Measurements from ENCODE around the gene LAGE3. TPM values are rescaled to one million over a fixed set of nuclear protein-coding genes. Genes with fewer than 3 reads are reported as not detected.

LAGE3 gene
- total and polyA plus RNA-seq, 2 donors (not counting 3 experiments of a cell fraction or from before 2014, with no cell fraction given) = 14.3 to 31.9 TPM

DNA sequence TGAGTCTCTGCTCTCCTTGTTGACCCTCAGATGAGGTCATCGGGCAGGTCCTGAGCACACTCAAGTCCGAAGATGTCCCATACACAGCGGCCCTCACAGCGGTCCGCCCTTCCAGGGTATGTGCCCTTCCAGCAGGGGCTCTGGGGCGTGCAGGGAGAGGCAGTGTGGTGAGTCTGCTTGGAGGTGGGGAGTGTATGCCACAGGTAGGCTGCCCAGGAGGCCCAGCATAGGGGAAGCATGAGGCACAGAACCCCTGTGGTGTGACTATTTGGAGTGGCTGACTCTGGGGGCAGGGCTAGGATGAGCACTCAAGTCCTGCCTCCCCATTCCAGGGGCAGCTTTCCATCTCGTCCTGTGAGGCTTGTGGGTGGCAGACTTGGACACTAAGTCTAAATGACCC lies 45.5 kb downstream of the LAGE3 start:
- Histone ChIP-seq H3K79me2 (ENCODE audit: control insufficient read depth, insufficient read depth, low read length) (peaks cover 39% of the 10 kb centered on the region), H3K27ac (ENCODE audit: insufficient read depth, low read depth, low read length) (no peak overlapping the region), H3K9me3 (replicated peaks; ENCODE audit: control insufficient read depth, insufficient read depth, low read length) (no peaks in the 10 kb centered on the region), H3K4me2 (ENCODE audit: insufficient read depth, low read length) (no peak overlapping the region), H3K9me1 (replicated peaks; ENCODE audit: control insufficient read depth, extremely low read depth, insufficient read depth, low read length) (no peaks in the 10 kb centered on the region), H3K4me1 (ENCODE audit: control insufficient read depth, extremely low read depth, insufficient read depth, low read length) (peaks cover 23% of the 10 kb centered on the region), H3K27me3 (ENCODE audit: control insufficient read depth in 2 of 2, insufficient read depth in 2 of 2, low read length in 2 of 2) (no peaks in the 10 kb centered on the region), H4K20me1 (replicated peaks; ENCODE audit: control insufficient read depth, extremely low read depth, insufficient read depth, low read length) (no peaks in the 10 kb centered on the region), H3K9ac (replicated peaks; ENCODE audit: extremely low read depth, insufficient read depth, low read length) (no peak overlapping the region), H3K4me3 (replicated peaks in 1 of 3; ENCODE audit: insufficient read depth in 1 of 3, low read depth in 1 of 3, low read length in 3 of 3) (no peak overlapping the region), H2AFZ (ENCODE audit: low read depth, low read length) (no peak overlapping the region), H3K36me3 (ENCODE audit: control insufficient read depth in 2 of 2, extremely low read depth in 1 of 2, insufficient read depth in 2 of 2, low read length in 2 of 2) (peaks cover 2 to 26% of the 10 kb centered on the region in 2 experiments)
- ChIA-PET POLR2A (no interaction called here), CTCF (no interaction called here)
- TF ChIP-seq EZH2 (IDR thresholded peaks at IDR 0.05; ENCODE audit: borderline replicate concordance, low read depth, low read length, severe bottlenecking) (no peak), POLR2A (IDR thresholded peaks at IDR 0.05; ENCODE audit: low read depth, low read length) (no peak), MYC (IDR thresholded peaks at IDR 0.05; ENCODE audit: low read depth, low read length) (no peak), POLR2AphosphoS5 (IDR thresholded peaks at IDR 0.05; ENCODE audit: insufficient read depth, low read depth, low read length) (no peak), FOS (IDR thresholded peaks at IDR 0.05; ENCODE audit: borderline replicate concordance, insufficient read depth, low read length) (no peak), JUN (IDR thresholded peaks at IDR 0.05; ENCODE audit: borderline replicate concordance, insufficient read depth, insufficient read length, low read depth) (no peak), GATA2 (IDR thresholded peaks at IDR 0.05; ENCODE audit: insufficient read depth, insufficient read length, low read depth, low read length) (no peak)
- TF ChIP-seq, protein P1, sequence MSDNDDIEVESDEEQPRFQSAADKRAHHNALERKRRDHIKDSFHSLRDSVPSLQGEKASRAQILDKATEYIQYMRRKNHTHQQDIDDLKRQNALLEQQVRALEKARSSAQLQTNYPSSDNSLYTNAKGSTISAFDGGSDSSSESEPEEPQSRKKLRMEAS (IDR thresholded peaks at IDR 0.05; ENCODE audit: insufficient read depth, insufficient read length) = no peak
- TF ChIP-seq, protein P2, sequence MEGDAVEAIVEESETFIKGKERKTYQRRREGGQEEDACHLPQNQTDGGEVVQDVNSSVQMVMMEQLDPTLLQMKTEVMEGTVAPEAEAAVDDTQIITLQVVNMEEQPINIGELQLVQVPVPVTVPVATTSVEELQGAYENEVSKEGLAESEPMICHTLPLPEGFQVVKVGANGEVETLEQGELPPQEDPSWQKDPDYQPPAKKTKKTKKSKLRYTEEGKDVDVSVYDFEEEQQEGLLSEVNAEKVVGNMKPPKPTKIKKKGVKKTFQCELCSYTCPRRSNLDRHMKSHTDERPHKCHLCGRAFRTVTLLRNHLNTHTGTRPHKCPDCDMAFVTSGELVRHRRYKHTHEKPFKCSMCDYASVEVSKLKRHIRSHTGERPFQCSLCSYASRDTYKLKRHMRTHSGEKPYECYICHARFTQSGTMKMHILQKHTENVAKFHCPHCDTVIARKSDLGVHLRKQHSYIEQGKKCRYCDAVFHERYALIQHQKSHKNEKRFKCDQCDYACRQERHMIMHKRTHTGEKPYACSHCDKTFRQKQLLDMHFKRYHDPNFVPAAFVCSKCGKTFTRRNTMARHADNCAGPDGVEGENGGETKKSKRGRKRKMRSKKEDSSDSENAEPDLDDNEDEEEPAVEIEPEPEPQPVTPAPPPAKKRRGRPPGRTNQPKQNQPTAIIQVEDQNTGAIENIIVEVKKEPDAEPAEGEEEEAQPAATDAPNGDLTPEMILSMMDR (IDR thresholded peaks at IDR 0.05; ENCODE audit: extremely low read depth in 1 of 2, insufficient read depth in 1 of 2, low read depth in 1 of 2, low read length in 2 of 2) = no peak
- BruUV-seq (replicated peaks) = no TSS peak
- intact Hi-C loops (cut with micrococcal nuclease) = no loop called here
- dilution Hi-C loops (cut with MboI; ENCODE audit: extremely low pct_ligation_motif_present, low sequenced_read_pairs) = no loop called here
- FAIRE-seq = no peak
- DNase-seq (ENCODE audit: low read depth, low spot score) = no peak

Measured in endothelial cell of umbilical vein (primary cell).